Small intestine (tissue), 7 donors: ENCODE results near the gene SPRYD3. TPM values are rescaled to one million over a fixed set of nuclear protein-coding genes. Genes with fewer than 3 reads are reported as not detected.
"Not testable (repeated sequence)": the region's sequence is repeated elsewhere in the genome, so short reads cannot be mapped to it uniquely, and the experiment has no call there.

Experiments used
- DNase-seq, 2 donors: peaks; one replicate each; pipeline versions ENCODE4 v3.0.0 to v3.0.0-alpha.2; 2013
- FAIRE-seq: peaks from 2 replicates; lab custom pipeline; 2012; peaks lifted over from hg19 to GRCh38; lab: Jason Lieb, UNC
- H3K27ac ChIP-seq, 3 donors: one replicate each; pipeline ENCODE4 v1.5.1; 2013; ENCODE audit warnings: low read length in 2 of 3, mild to moderate bottlenecking in 2 of 3, control low read depth in 1 of 3, inconsistent platforms in 1 of 3, low read depth in 1 of 3, moderate library complexity in 1 of 3
- H3K27me3 ChIP-seq, 3 donors: one replicate each; pipeline ENCODE4 v1.6.1; 2013; ENCODE audit warnings: low read length in 3 of 3, inconsistent platforms in 1 of 3; ENCODE audit not compliant: control insufficient read depth in 3 of 3, insufficient read depth in 3 of 3
- H3K36me3 ChIP-seq, 3 donors: one replicate each; pipeline ENCODE4 v1.6.1; 2013; ENCODE audit warnings: low read length in 3 of 3, inconsistent platforms in 1 of 3, low read depth in 1 of 3, mild to moderate bottlenecking in 1 of 3, moderate library complexity in 1 of 3; ENCODE audit not compliant: control insufficient read depth in 3 of 3, insufficient read depth in 2 of 3
- H3K4me1 ChIP-seq, 3 donors: one replicate each; pipeline ENCODE4 v1.6.1; 2013; ENCODE audit warnings: low read length in 2 of 3, inconsistent platforms in 1 of 3, low read depth in 1 of 3, mild to moderate bottlenecking in 1 of 3, moderate library complexity in 1 of 3; ENCODE audit not compliant: control insufficient read depth in 3 of 3, insufficient read depth in 2 of 3
- H3K4me3 ChIP-seq, 3 donors: one replicate each; pipeline ENCODE4 v1.5.1; 2013; ENCODE audit warnings: low read length in 3 of 3, control low read depth in 1 of 3, inconsistent platforms in 1 of 3, low read depth in 1 of 3, mild to moderate bottlenecking in 1 of 3, moderate library complexity in 1 of 3
- H3K9me3 ChIP-seq, 2 donors: one replicate each; pipeline ENCODE4 v1.6.1; 2013; ENCODE audit warnings: low read depth in 1 of 2, low read length in 1 of 2; ENCODE audit not compliant: control insufficient read depth in 2 of 2, insufficient read depth in 1 of 2
- WGBS, 3 donors: extraction: QIAGEN DNeasy Blood & Tissue Kit; methylation state at CpG; one replicate each; pipeline ENCODE4 v1.1.7; 2013; 5-methylcytosine and 5-hydroxymethylcytosine counted together
- polyA plus RNA-seq, 4 donors: library from polyadenylated mRNA; stranded (reverse) in 3 of 4; unstranded in 1 of 4; fragments of 200-250 nt in 3 of 4; fragments of 120-200 nt in 1 of 4; gene quantifications; one replicate each; pipeline versions ENCODE4 v1.2.1 to v1.2.3, GENCODE V29; 2013
- donor health status: healthy with polysubstance abuse.
- donor health status: control.
- donor health status: control.
- donor health status: Bipolar disorder and iron deficiency.
- donor health status: healthy.

The SPRYD3 gene
- polyA plus RNA-seq, 4 donors = 19.7 to 37.6 (median 22.9) TPM

DNA sequence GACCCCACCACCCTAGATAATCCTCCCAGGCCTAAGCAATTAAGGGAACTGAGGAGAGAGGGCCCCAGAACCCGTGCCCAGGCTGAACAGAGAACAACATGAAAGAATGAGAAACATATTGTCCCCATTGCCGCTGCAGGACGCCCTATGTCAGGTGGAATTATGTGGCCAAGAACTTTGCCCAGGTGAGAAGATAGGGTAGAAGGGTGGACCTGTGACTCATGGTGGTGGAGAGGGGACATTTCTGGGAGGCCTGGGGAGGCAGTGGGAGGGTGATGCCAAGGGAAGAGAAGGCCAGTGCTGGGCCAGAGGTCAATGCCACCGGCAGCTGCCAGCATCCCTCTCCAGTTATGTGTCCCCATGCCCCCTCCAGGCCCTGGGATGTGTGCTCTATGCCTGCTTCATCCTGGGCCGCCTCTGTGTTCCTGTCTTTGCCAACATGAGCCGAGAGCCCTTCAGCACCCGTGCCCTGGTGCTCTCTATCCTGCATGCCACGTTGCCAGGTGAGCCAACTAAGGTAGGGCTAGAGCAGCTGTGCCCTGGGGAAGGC, 39.6 kb upstream of the SPRYD3 start:
- Histone ChIP-seq H3K4me3 (no peak overlapping the region), H3K9me3 (no peaks in the 10 kb centered on the region), H3K27ac (peak overlapping the region in 2 of 3 donors; percentile 56 to 71), H3K4me1 (peaks cover 0 to 36% (median 0%) of the 10 kb centered on the region in 3 donors), H3K36me3 (peaks cover 0 to 62% (median 0%) of the 10 kb centered on the region in 3 donors), H3K27me3 (no peaks in the 10 kb centered on the region)
- FAIRE-seq (no peak), DNase-seq (peak; percentile 66 to 88)
- WGBS, 3 donors = 48 to 80% (median 52%) methylated on average over 8 of the region's 8 CpGs

- peaks cover 0 to 46% (median 0%) of the 10 kb centered on the region in 3 donors for H3K36me3 ChIP-seq
- WGBS, 3 donors = 87 to 90% (median 89%) methylated on average over 8 of the region's 8 CpGs
- H3K27ac ChIP-seq = no peak overlapping the region
- H3K4me3 ChIP-seq = no peak overlapping the region
- no peak for FAIRE-seq
- no peak for DNase-seq
- no peaks in the 10 kb centered on the region for H3K27me3 ChIP-seq
- H3K4me1 ChIP-seq = peaks cover 0 to 44% (median 0%) of the 10 kb centered on the region in 3 donors
- no peaks in the 10 kb centered on the region for H3K9me3 ChIP-seq
These were observed 36.9 kb upstream of the SPRYD3 start for GRCh38 chr12:53115891-53116648.

DNA sequence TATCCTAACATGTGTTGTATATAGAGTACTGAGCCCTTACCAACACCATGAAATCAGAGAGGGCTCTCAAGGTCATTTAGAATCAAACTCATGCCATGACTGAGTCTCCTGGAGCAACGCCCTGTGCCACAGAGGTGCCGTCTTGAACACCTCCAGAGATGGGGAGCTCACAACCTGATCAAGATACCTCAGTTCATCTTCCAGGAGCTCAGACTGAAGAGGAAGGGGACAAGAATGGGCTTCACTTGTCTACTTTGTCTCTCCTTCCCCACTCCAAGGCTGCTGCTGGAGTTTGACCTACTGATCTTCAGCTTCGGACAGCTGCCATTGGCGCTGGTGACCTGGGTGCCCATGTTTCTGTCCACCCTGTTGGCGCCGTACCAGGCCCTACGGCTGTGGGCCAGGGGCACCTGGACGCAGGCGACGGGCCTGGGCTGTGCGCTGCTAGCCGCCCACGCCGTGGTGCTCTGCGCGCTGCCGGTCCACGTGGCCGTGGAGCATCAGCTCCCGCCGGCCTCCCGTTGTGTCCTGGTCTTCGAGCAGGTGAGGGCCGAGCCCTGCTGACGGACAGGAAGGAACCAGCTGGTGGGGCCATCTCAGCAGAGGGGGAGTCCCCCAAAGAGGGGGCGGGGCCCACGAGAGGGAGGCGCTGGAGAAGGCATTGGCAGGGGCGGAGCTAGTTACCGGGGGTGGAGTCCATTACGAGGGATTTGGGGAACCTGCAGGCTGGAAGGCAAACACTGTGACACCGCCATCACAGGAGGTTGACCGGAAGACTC, 36.1 kb upstream of the SPRYD3 start:
- H3K27me3 ChIP-seq = no peaks in the 10 kb centered on the region
- peak overlapping the region in 1 of 3 donors; percentile 80 for H3K27ac ChIP-seq
- WGBS, 3 donors = 86 to 95% (median 93%) methylated on average over 33 of the region's 33 CpGs
- H3K4me3 ChIP-seq = no peak overlapping the region
- peaks cover 0 to 44% (median 0%) of the 10 kb centered on the region in 3 donors for H3K4me1 ChIP-seq
- H3K36me3 ChIP-seq = peaks cover 0 to 38% (median 0%) of the 10 kb centered on the region in 3 donors
- H3K9me3 ChIP-seq = no peaks in the 10 kb centered on the region
- no peak for DNase-seq
- no peak for FAIRE-seq

- FAIRE-seq (no peak), DNase-seq (peak in 1 of 2 donors; percentile 24)
- no peaks in the 10 kb centered on the region for H3K9me3 ChIP-seq
- H3K27me3 ChIP-seq = no peaks in the 10 kb centered on the region
- H3K4me1 ChIP-seq = peaks cover 0 to 36% (median 0%) of the 10 kb centered on the region in 3 donors
- H3K4me3 ChIP-seq = no peak overlapping the region
- H3K27ac ChIP-seq = peak overlapping the region in 1 of 3 donors; percentile 80
- peaks cover 0 to 36% (median 0%) of the 10 kb centered on the region in 3 donors for H3K36me3 ChIP-seq
These were observed 34.8 kb upstream of the SPRYD3 start for GRCh38 chr12:53113951-53114350.

GRCh38 chr12:53113136-53113705, 34.0 kb upstream of the SPRYD3 start:
- 75 to 81% (median 75%) methylated on average over 12 of the region's 12 CpGs for WGBS, 3 donors
- peak overlapping the region in 1 of 3 donors; percentile 24 for H3K4me3 ChIP-seq
- DNase-seq (peak in 1 of 2 donors; percentile 39), FAIRE-seq (no peak)
- no peaks in the 10 kb centered on the region for H3K9me3 ChIP-seq
- H3K4me1 ChIP-seq = peaks cover 0 to 30% (median 0%) of the 10 kb centered on the region in 3 donors
- peaks cover 0 to 33% (median 0%) of the 10 kb centered on the region in 3 donors for H3K36me3 ChIP-seq
- H3K27me3 ChIP-seq = no peaks in the 10 kb centered on the region
- peak overlapping the region in 1 of 3 donors; percentile 80 for H3K27ac ChIP-seq

DNA sequence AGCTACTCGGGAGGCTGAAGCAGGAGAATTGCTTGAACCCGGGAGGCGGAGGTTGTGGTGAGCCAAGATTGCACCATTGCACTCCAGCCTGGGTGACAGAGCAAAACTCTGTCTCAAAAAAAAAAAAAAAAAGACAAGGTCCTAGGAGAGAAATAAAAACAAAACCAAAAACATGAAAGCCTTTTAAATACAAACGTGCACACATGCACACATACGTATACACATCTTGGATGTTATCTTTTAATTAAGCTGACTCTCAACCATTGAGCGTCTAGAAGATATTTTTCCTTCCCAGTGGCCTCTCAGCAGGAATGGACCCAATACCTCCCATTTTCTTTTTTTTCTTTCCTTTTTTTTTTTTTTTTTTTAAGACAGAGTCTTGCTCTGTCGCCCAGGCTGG, 33.2 kb upstream of the SPRYD3 start:
- peak in 1 of 2 donors; percentile 15 for DNase-seq
- WGBS, 3 donors = 90 to 94% (median 90%) methylated on average over 6 to 7 of the region's 7 CpGs
- not testable (repeated sequence) for FAIRE-seq, H3K27ac ChIP-seq, H3K9me3 ChIP-seq, H3K4me3 ChIP-seq, H3K27me3 ChIP-seq
- Histone ChIP-seq H3K36me3 (peaks cover 0 to 25% (median 0%) of the 10 kb centered on the region in 3 donors), H3K4me1 (peaks cover 0 to 25% (median 0%) of the 10 kb centered on the region in 3 donors)

GRCh38 chr12:53107122-53107521, 27.9 kb upstream of the SPRYD3 start:
- FAIRE-seq (no peak), DNase-seq (no peak)
- no peak overlapping the region for H3K4me3 ChIP-seq
- 54 to 73% (median 71%) methylated on average over 7 of the region's 7 CpGs for WGBS, 3 donors
- peaks cover 0 to 22% (median 0%) of the 10 kb centered on the region in 3 donors for H3K36me3 ChIP-seq
- H3K27ac ChIP-seq = no peak overlapping the region
- H3K9me3 ChIP-seq = no peaks in the 10 kb centered on the region
- no peaks in the 10 kb centered on the region for H3K27me3 ChIP-seq
- peaks cover 9 to 50% (median 14%) of the 10 kb centered on the region in 3 donors for H3K4me1 ChIP-seq
